AG04450 (cell line): ENCODE data around the gene IQCE. TPM values are rescaled to one million over a fixed set of nuclear protein-coding genes. Genes with fewer than 3 reads are reported as not detected.

Experiments used
- CTCF ChIA-PET: fragments of 300-600, 350-600 bp; formaldehyde crosslinking; extraction: SDS; loops from one replicate; lab custom pipeline; 2022; ENCODE audit warnings: antibody characterized with exemption, inconsistent platforms; lab: Charles Lee
- POLR2A ChIA-PET: fragments of 350-600 bp; formaldehyde crosslinking; extraction: SDS; loops from one replicate; lab custom pipeline; 2021; ENCODE audit warnings: antibody characterized with exemption, inconsistent platforms; lab: Yijun Ruan, JAX
- DNase-seq: peaks from one replicate; pipeline ENCODE4 v3.0.0-alpha.2; 2011; ENCODE audit warnings: low read depth, low spot score
- H3K27ac ChIP-seq: one replicate; pipeline ENCODE4 v1.5.1; 2012; ENCODE audit warnings: low read depth, low read length, control low read depth
- H3K27me3 ChIP-seq: one replicate; pipeline ENCODE4 v1.6.0; 2012; ENCODE audit warnings: low read length; ENCODE audit not compliant: control insufficient read depth, insufficient read depth
- H3K4me3 ChIP-seq: 2 replicates; pipeline ENCODE4 v1.5.1; 2011; ENCODE audit warnings: mild to moderate bottlenecking, low read depth, low read length, control low read depth
- H3K9me3 ChIP-seq: 2 replicates; pipeline ENCODE4 v1.5.1; 2012; ENCODE audit warnings: low read length; ENCODE audit not compliant: control insufficient read depth, insufficient read depth
- CTCF ChIP-seq: IDR thresholded peaks from 2 replicates; pipeline ENCODE4 v1.5.1; 2011; ENCODE audit warnings: low read depth, low read length, control low read depth, inconsistent platforms
- polyA plus RNA-seq: library from polyadenylated mRNA; depleted of rRNA; stranded (reverse); fragments of >200 nt; gene quantifications from 2 replicates; pipeline ENCODE4 v1.2.3, GENCODE V29; 2011

The IQCE gene
- polyA plus RNA-seq, 1 experiment = 6.8 TPM

DNA sequence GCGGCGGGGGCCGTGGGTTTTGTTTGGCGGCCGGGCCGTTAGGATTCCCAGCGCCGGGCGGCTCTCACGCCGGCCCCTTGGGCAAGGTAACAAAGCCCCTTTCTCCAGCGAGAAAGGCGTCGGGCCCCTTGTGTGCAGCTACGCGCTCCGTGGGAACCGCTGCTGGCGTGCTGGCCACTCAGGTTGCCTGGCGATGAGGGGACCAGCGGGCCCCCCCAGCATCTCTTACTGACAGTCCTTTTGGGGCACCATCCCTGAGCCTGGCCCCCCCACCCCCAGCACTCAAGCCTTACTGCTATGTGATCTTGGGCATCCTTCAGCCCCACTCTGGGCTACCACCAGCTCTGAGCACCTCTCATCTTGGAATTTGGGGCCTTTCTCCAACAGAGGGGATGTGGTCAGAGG, 37.4 kb upstream of the IQCE start:
- DNase-seq = no peak
- no peak for TF ChIP-seq CTCF
- H3K27me3 ChIP-seq = no peaks in the 10 kb centered on the region
- no peak overlapping the region for H3K27ac ChIP-seq
- no peaks in the 10 kb centered on the region; the same call in 1 of the 2 replicates for H3K9me3 ChIP-seq
- ChIA-PET POLR2A (no interaction called here), CTCF (interaction anchor here (1.3 kb wide), 1 partner anchor 42 kb away, joined by 3 read pairs; no protein-coding TSS in a partner anchor)
- H3K4me3 ChIP-seq = peak overlapping the region; percentile 58

DNA sequence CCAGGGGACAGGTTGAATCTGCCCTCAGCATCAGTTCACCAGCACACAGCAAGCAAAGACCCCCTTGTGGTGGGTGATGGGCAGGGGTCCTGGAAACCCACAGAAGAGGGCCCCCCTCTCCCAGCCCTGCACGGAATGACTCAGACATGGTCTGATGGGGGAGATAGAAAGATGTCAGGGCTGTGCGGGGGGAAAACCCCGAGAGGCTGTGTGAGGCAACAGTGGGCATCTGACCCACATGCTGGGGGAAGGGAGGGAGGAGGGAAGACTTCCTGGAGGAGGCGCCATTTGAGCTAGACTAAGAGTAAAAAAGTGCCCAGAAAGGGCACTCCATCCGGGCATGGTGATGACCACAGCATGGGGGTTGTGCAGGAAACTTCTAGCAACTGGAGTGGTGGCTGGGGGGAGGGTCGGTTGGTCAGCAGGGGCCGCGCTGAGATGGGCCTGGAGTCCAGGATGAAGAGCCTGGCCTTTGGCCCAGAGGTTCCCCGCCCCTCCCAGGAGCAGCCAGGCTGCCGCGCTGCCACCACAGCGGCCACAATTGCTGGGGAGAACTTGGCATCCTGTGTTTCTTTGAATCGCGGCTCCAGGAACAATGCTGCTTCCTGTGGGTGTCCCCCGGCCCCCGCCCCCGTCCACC, 36.7 kb upstream of the IQCE start:
- no peaks in the 10 kb centered on the region for H3K27me3 ChIP-seq
- ChIA-PET CTCF (no interaction called here), POLR2A (no interaction called here)
- TF ChIP-seq CTCF = no peak
- no peaks in the 10 kb centered on the region; the same call in 1 of the 2 replicates for H3K9me3 ChIP-seq
- DNase-seq = no peak
- H3K27ac ChIP-seq = peak overlapping the region; percentile 11
- H3K4me3 ChIP-seq = peak overlapping the region; percentile 58

- DNase-seq = no peak
- CTCF ChIA-PET = no interaction called here
Observed at GRCh38 chr7:2522780-2523433, 35.9 kb upstream of the IQCE start.

DNA sequence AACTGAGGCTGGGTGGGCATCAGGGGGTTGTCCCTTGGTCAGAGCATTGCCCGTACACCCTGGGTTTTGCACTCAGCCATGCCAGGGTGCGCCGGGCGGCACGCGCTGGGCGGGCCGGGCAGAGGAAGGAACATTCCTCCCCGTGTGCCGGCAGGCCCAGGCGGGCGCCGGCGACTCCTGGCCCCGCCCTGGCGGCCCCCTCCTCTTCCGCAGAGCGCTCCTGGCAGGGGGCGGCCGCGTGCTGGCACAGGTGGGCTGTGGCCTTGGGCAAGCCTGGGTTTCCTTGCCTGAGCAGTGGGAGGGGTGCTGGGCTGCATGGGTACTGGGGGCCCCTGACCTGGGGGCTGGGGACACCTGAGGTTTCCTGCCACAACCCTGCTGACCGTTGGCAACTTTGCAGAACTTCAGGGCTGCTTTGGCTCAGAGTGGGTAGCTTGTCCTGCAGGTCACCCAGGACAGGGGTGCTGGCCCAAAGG, 35.3 kb upstream of the IQCE start:
- H3K27me3 ChIP-seq = no peaks in the 10 kb centered on the region
- H3K9me3 ChIP-seq = no peaks in the 10 kb centered on the region; the same call in 1 of the 2 replicates
- TF ChIP-seq CTCF = no peak
- no peak overlapping the region for H3K4me3 ChIP-seq
- CTCF ChIA-PET = no interaction called here
- DNase-seq = no peak
- POLR2A ChIA-PET = interaction anchor here (0.6 kb wide), 1 partner anchor 82 kb away, joined by 3 read pairs; no protein-coding TSS in a partner anchor
- no peak overlapping the region for H3K27ac ChIP-seq

More at GRCh38 chr7:2522780-2523433, 35.9 kb upstream of the IQCE start:
- Histone ChIP-seq H3K9me3 (no peaks in the 10 kb centered on the region; the same call in 1 of the 2 replicates), H3K27ac (no peak overlapping the region), H3K27me3 (no peaks in the 10 kb centered on the region), H3K4me3 (no peak overlapping the region)
- no peak for TF ChIP-seq CTCF
- POLR2A ChIA-PET = interaction anchor here (0.6 kb wide), 1 partner anchor 83 kb away, joined by 3 read pairs; no protein-coding TSS in a partner anchor
